OCI-LY1 (cell line): ENCODE data around the gene MINDY4.

Experiments used
- H2AFZ ChIP-seq: fragments of 200-600 bp; sonication (generic), shearing (Covaris generic); 2 replicates; pipeline ENCODE4 v1.6.0; 2014; ENCODE audit warnings: antibody characterized with exemption, mild to moderate bottlenecking, low read length
- H3F3A ChIP-seq: fragments of 200-600 bp; sonication (generic), shearing (Covaris generic); 2 replicates; pipeline ENCODE4 v1.6.0; 2014; ENCODE audit warnings: mild to moderate bottlenecking, antibody characterized with exemption, low read length, moderate library complexity; ENCODE audit not compliant: insufficient read depth
- H3K27ac ChIP-seq: fragments of 200-600 bp; sonication (generic); 2 replicates; pipeline ENCODE4 v1.5.1; 2014; ENCODE audit warnings: low read length, mixed run types, mild to moderate bottlenecking, low read depth; ENCODE audit not compliant: poor library complexity, severe bottlenecking
- H3K27me3 ChIP-seq: fragments of 200-600 bp; sonication (generic); 2 replicates; pipeline ENCODE4 v1.6.0; 2014; ENCODE audit warnings: antibody characterized with exemption, mild to moderate bottlenecking, low read length, moderate library complexity; ENCODE audit not compliant: insufficient read depth
- H3K36me3 ChIP-seq: fragments of 200-600 bp; sonication (generic); 2 replicates; pipeline ENCODE4 v1.6.1; 2014; ENCODE audit warnings: mild to moderate bottlenecking, antibody characterized with exemption, low read length, moderate library complexity, mixed read lengths; ENCODE audit not compliant: insufficient read depth
- H3K4me1 ChIP-seq: fragments of 200-600 bp; sonication (generic); 2 replicates; pipeline ENCODE4 v1.5.1; 2014; ENCODE audit warnings: mild to moderate bottlenecking, low read length, moderate library complexity; ENCODE audit not compliant: insufficient read depth, severe bottlenecking
- H3K4me2 ChIP-seq: fragments of 200-600 bp; sonication (generic), shearing (Covaris generic); 2 replicates; pipeline ENCODE4 v1.6.1; 2014; ENCODE audit warnings: low read length
- H3K4me3 ChIP-seq: fragments of 200-600 bp; sonication (generic); 2 replicates; pipeline ENCODE4 v1.5.1; 2014; ENCODE audit warnings: low read length, low read depth, mild to moderate bottlenecking, mixed read lengths; ENCODE audit not compliant: poor library complexity, severe bottlenecking
- H3K79me2 ChIP-seq: fragments of 200-600 bp; shearing (Covaris generic); 2 replicates; pipeline ENCODE4 v1.6.1; 2016; ENCODE audit warnings: mixed run types, low read length, mixed read lengths; ENCODE audit not compliant: insufficient read depth
- H3K9ac ChIP-seq: fragments of 200-600 bp; sonication (generic), shearing (Covaris generic); 2 replicates; pipeline ENCODE4 v1.6.1; 2014; ENCODE audit warnings: mild to moderate bottlenecking, low read length, mixed read lengths
- H3K9me2 ChIP-seq: fragments of 200-600 bp; sonication (generic), shearing (Covaris generic); 2 replicates; pipeline ENCODE4 v1.6.1; 2014; ENCODE audit warnings: low read depth, mild to moderate bottlenecking, low read length, mixed read lengths
- H3K9me3 ChIP-seq: fragments of 200-600 bp; shearing (Covaris generic); 2 replicates; pipeline ENCODE4 v1.6.1; 2014; ENCODE audit warnings: low read length, mixed read lengths
- H4K20me1 ChIP-seq: fragments of 200-600 bp; sonication (generic), shearing (Covaris generic); 2 replicates; pipeline ENCODE4 v1.6.0; 2016; ENCODE audit warnings: mild to moderate bottlenecking, low read length; ENCODE audit not compliant: insufficient read depth
- CTCF ChIP-seq: fragments of 200-600 bp; sonication (generic), shearing (Covaris generic); IDR thresholded peaks from 2 replicates; pipeline ENCODE4 v1.5.1; 2017; ENCODE audit warnings: mild to moderate bottlenecking, antibody characterized with exemption, low read length, moderate library complexity, mixed read lengths
- EZH2 ChIP-seq: fragments of 200-600 bp; sonication (generic), shearing (Covaris generic); IDR thresholded peaks from 2 replicates; pipeline ENCODE4 v1.8.0; 2017; ENCODE audit warnings: borderline replicate concordance, mixed run types, mild to moderate bottlenecking, antibody characterized with exemption, low read length, moderate library complexity, mixed read lengths

Gene MINDY4

GRCh38 chr7:30874656-30875302 is 103.6 kb downstream of the MINDY4 start:
- H3K27ac ChIP-seq = no peak overlapping the region
- H3K4me3 ChIP-seq = no peak overlapping the region
- no peaks in the 10 kb centered on the region for H3K9me3 ChIP-seq
- TF ChIP-seq CTCF (no peak), EZH2 (no peak)
- H2AFZ ChIP-seq = no peak overlapping the region
- H3K79me2 ChIP-seq = no peaks in the 10 kb centered on the region
- no peak overlapping the region for H3K4me2 ChIP-seq
- no peaks in the 10 kb centered on the region for H3K36me3 ChIP-seq
- no peaks in the 10 kb centered on the region for H3K9me2 ChIP-seq
- no peaks in the 10 kb centered on the region for H3F3A ChIP-seq
- H3K9ac ChIP-seq = no peak overlapping the region
- no peaks in the 10 kb centered on the region for H3K4me1 ChIP-seq
- H3K27me3 ChIP-seq = peaks cover 9% of the 10 kb centered on the region; the same call in 1 of the 2 replicates
- H4K20me1 ChIP-seq = no peaks in the 10 kb centered on the region

- peaks cover 9% of the 10 kb centered on the region; the same call in 1 of the 2 replicates for H3K27me3 ChIP-seq
- no peak overlapping the region for H2AFZ ChIP-seq
- no peaks in the 10 kb centered on the region for H3K36me3 ChIP-seq
- no peak for TF ChIP-seq CTCF
- no peak for TF ChIP-seq EZH2
- H3K4me1 ChIP-seq = no peaks in the 10 kb centered on the region
- no peak overlapping the region for H3K9ac ChIP-seq
- H3K79me2 ChIP-seq = no peaks in the 10 kb centered on the region
- no peaks in the 10 kb centered on the region for H4K20me1 ChIP-seq
- no peak overlapping the region for H3K4me2 ChIP-seq
- H3K27ac ChIP-seq = no peak overlapping the region
- H3K9me2 ChIP-seq = no peaks in the 10 kb centered on the region
- no peak overlapping the region for H3K4me3 ChIP-seq
- no peaks in the 10 kb centered on the region for H3F3A ChIP-seq
- H3K9me3 ChIP-seq = no peaks in the 10 kb centered on the region
Measured at GRCh38 chr7:30877015-30877769, 106.0 kb downstream of the MINDY4 start.

GRCh38 chr7:30877993-30878392 is 106.8 kb downstream of the MINDY4 start:
- no peak overlapping the region for H3K9ac ChIP-seq
- H3F3A ChIP-seq = no peaks in the 10 kb centered on the region
- H3K79me2 ChIP-seq = no peaks in the 10 kb centered on the region
- no peak overlapping the region for H3K4me3 ChIP-seq
- no peaks in the 10 kb centered on the region for H3K36me3 ChIP-seq
- no peaks in the 10 kb centered on the region for H4K20me1 ChIP-seq
- H3K27ac ChIP-seq = no peak overlapping the region
- H3K4me1 ChIP-seq = no peaks in the 10 kb centered on the region
- H3K9me2 ChIP-seq = no peaks in the 10 kb centered on the region
- H3K9me3 ChIP-seq = no peaks in the 10 kb centered on the region
- TF ChIP-seq EZH2 = no peak
- no peak for TF ChIP-seq CTCF
- H3K27me3 ChIP-seq = peaks cover 9% of the 10 kb centered on the region; the same call in 1 of the 2 replicates
- H3K4me2 ChIP-seq = no peak overlapping the region
- no peak overlapping the region for H2AFZ ChIP-seq
